Measurements from ENCODE around the gene CIDEB. TPM values are rescaled to one million over a fixed set of nuclear protein-coding genes. Genes with fewer than 3 reads are reported as not detected.

The CIDEB gene
- total and polyA plus RNA-seq, 10 of the 15 experiments (the other 5 are each of a cell fraction or from before 2014, with no cell fraction given), result 0.34 to 6.3 (median 3.2) TPM

DNA sequence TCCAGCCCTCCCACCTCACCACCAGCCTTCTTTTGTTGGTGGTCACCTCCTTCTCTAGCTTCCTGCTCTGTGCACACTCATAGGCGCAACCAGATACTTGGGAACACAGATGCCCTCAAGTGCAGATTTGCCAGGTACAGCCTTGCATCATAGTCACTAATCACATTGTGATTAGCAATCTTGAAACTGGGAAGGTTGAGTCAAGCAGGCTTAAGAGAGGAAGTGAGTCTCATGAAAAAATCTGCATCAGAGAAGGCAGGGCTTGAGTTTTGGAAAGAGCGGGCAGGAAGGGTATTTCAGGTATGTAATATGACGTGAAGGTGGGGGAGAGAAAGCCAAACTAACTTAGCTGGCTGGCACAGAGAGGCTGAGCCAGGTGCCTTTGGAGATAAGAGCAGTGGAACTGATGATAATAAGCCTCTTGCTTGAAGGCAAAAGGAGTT is 33.7 kb downstream of the CIDEB start (continued):
- TF ChIP-seq STAT3 (IDR thresholded peaks at IDR 0.05; ENCODE audit: low read depth, low read length) (no peak), SUZ12 (IDR thresholded peaks at IDR 0.05; ENCODE audit: unreplicated experiment) (no peak), BACH1 (IDR thresholded peaks at IDR 0.05; ENCODE audit: borderline replicate concordance) (peak; percentile 81; the same call in 1 of the 2 replicates), NR2C2 (IDR thresholded peaks at IDR 0.05; ENCODE audit: borderline replicate concordance, control insufficient read depth, insufficient read length, low read depth) (no peak), SMAD5 (IDR thresholded peaks at IDR 0.05; ENCODE audit: low read depth) (no peak), ZSCAN29 (IDR thresholded peaks at IDR 0.05) (no peak), NKRF (conservative IDR thresholded peaks at IDR 0.05) (no peak), EP300 (IDR thresholded peaks at IDR 0.05; ENCODE audit: borderline replicate concordance in 1 of 2, control insufficient read depth in 1 of 2, low read depth in 2 of 2, low read length in 2 of 2) (peak in 1 of 2 experiments; percentile 91; a peak in 2 of 4 replicates), NFIC (IDR thresholded peaks at IDR 0.05; ENCODE audit: low read depth, low read length) (peak; percentile 87; the same call in 1 of the 2 replicates), GATAD2B (conservative IDR thresholded peaks at IDR 0.05; ENCODE audit: low read depth) (peak; percentile 50; the same call in 1 of the 2 replicates), DPF2 (IDR thresholded peaks at IDR 0.05) (peak; percentile 93), CBX3 (IDR thresholded peaks at IDR 0.05; ENCODE audit: borderline replicate concordance, low read depth) (no peak), SMAD1 (IDR thresholded peaks at IDR 0.05; ENCODE audit: low read depth, partially characterized antibody) (peak; percentile 33), YBX1 (IDR thresholded peaks at IDR 0.05) (no peak), PML (IDR thresholded peaks at IDR 0.05; ENCODE audit: low read length) (0 out of 2 replicates have a peak, but pooled peaks have one; percentile 30), RELA (IDR thresholded peaks at IDR 0.05; ENCODE audit: borderline replicate concordance, partially characterized antibody) (no peak), SPI1 (IDR thresholded peaks at IDR 0.05; ENCODE audit: borderline replicate concordance, insufficient read depth, low read depth, low read length) (peak; percentile 99)
- TF ChIP-seq, protein P1, sequence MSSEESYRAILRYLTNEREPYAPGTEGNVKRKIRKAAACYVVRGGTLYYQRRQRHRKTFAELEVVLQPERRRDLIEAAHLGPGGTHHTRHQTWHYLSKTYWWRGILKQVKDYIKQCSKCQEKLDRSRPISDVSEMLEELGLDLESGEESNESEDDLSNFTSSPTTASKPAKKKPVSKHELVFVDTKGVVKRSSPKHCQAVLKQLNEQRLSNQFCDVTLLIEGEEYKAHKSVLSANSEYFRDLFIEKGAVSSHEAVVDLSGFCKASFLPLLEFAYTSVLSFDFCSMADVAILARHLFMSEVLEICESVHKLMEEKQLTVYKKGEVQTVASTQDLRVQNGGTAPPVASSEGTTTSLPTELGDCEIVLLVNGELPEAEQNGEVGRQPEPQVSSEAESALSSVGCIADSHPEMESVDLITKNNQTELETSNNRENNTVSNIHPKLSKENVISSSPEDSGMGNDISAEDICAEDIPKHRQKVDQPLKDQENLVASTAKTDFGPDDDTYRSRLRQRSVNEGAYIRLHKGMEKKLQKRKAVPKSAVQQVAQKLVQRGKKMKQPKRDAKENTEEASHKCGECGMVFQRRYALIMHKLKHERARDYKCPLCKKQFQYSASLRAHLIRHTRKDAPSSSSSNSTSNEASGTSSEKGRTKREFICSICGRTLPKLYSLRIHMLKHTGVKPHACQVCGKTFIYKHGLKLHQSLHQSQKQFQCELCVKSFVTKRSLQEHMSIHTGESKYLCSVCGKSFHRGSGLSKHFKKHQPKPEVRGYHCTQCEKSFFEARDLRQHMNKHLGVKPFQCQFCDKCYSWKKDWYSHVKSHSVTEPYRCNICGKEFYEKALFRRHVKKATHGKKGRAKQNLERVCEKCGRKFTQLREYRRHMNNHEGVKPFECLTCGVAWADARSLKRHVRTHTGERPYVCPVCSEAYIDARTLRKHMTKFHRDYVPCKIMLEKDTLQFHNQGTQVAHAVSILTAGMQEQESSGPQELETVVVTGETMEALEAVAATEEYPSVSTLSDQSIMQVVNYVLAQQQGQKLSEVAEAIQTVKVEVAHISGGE (CRISPR knock-in tag; IDR thresholded peaks at IDR 0.05), result no peak
- TF ChIP-seq, protein P2, sequence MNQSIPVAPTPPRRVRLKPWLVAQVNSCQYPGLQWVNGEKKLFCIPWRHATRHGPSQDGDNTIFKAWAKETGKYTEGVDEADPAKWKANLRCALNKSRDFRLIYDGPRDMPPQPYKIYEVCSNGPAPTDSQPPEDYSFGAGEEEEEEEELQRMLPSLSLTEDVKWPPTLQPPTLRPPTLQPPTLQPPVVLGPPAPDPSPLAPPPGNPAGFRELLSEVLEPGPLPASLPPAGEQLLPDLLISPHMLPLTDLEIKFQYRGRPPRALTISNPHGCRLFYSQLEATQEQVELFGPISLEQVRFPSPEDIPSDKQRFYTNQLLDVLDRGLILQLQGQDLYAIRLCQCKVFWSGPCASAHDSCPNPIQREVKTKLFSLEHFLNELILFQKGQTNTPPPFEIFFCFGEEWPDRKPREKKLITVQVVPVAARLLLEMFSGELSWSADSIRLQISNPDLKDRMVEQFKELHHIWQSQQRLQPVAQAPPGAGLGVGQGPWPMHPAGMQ (IDR thresholded peaks at IDR 0.05; ENCODE audit: borderline replicate concordance), result no peak
- TF ChIP-seq, protein P3, sequence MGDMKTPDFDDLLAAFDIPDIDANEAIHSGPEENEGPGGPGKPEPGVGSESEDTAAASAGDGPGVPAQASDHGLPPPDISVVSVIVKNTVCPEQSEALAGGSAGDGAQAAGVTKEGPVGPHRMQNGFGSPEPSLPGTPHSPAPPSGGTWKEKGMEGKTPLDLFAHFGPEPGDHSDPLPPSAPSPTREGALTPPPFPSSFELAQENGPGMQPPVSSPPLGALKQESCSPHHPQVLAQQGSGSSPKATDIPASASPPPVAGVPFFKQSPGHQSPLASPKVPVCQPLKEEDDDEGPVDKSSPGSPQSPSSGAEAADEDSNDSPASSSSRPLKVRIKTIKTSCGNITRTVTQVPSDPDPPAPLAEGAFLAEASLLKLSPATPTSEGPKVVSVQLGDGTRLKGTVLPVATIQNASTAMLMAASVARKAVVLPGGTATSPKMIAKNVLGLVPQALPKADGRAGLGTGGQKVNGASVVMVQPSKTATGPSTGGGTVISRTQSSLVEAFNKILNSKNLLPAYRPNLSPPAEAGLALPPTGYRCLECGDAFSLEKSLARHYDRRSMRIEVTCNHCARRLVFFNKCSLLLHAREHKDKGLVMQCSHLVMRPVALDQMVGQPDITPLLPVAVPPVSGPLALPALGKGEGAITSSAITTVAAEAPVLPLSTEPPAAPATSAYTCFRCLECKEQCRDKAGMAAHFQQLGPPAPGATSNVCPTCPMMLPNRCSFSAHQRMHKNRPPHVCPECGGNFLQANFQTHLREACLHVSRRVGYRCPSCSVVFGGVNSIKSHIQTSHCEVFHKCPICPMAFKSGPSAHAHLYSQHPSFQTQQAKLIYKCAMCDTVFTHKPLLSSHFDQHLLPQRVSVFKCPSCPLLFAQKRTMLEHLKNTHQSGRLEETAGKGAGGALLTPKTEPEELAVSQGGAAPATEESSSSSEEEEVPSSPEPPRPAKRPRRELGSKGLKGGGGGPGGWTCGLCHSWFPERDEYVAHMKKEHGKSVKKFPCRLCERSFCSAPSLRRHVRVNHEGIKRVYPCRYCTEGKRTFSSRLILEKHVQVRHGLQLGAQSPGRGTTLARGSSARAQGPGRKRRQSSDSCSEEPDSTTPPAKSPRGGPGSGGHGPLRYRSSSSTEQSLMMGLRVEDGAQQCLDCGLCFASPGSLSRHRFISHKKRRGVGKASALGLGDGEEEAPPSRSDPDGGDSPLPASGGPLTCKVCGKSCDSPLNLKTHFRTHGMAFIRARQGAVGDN (IDR thresholded peaks at IDR 0.05), result no peak
